Measurements from ENCODE around the gene RIN1.

The RIN1 gene

DNA sequence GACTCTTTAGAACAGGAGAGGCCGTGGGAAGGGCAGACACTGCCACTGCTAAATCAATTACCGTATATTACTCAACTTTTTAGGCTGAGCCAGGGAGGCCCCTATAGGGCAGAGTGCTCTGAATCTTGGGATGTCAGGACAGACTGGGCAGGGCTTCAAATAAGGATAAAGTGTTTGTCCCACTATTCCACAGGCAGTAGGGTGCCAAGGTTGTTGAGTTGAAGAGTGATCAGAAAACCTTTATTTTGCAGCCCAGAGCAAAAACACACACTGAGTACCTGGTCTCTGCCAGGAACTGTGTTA, 12.8 kb upstream of the RIN1 start:
- no peak overlapping the region for H3K4me3 ChIP-seq (ENCODE audit: low read depth, low read length)
- H3K27ac ChIP-seq (ENCODE audit: low read depth, low read length): no peak overlapping the region
- H3K27me3 ChIP-seq (ENCODE audit: control insufficient read depth, insufficient read depth, low read length): peaks cover 8% of the 10 kb centered on the region; the same call in 1 of the 2 replicates
- no peak overlapping the region for H3K9ac ChIP-seq (ENCODE audit: low read length)
- H3K36me3 ChIP-seq (ENCODE audit: control insufficient read depth, insufficient read depth, low read length): peaks cover 3% of the 10 kb centered on the region; the same call in 1 of the 2 replicates
- H3K9me3 ChIP-seq (ENCODE audit: control insufficient read depth, insufficient read depth, low read depth, low read length): no peaks in the 10 kb centered on the region
- peaks cover 9% of the 10 kb centered on the region for H3K4me1 ChIP-seq (ENCODE audit: control insufficient read depth, insufficient read depth, low read length)

DNA sequence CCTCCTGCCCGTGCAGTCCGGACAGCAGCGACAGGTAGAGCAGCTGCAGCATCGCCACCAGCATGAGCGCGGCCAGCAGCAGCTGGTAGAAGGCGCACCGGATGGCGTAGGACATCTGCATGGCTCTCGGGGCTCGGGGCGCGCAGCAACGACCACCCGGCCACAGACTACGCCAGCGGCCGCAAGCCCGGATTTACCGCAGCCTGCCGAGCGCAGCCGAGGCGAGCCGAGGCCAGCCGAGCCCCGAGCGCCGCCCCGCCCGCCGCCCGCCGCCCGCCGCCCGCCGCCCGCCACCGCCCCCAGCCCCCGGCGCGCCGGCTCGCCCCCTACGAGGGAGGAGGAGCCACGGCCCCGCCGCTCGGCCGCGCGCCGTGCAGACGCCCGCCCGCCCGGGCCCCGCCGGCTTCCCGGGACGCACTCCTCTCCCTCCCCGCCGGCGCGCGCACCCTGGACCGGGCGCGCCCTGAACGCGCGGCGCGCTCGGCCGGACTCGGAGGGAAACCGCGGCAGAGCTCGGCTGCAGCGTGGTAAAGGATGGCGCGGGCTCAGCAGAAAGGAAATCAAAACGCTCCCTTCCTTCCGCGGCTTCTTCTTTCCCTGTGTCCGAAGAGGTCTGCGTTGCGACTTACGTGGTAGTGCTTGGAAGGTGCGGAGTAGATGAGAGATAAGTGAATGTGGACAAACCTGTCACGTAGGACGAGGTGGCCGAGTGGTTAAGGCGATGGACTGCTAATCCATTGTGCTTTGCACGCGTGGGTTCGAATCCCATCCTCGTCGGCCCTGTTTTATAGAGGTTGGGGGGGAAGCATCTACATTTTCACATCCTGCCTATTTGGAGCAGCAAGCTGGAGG, 11.4 kb upstream of the RIN1 start, which contains the start of gene B4GAT1:
Gene B4GAT1, minus strand, starts transcription at position 205 of the 852 bp plus-strand sequence. Its CDS starts 84 bp downstream, at position 121.
- Histone ChIP-seq H3K27me3 (ENCODE audit: control insufficient read depth, insufficient read depth, low read length) (peaks cover 8% of the 10 kb centered on the region; the same call in 1 of the 2 replicates), H3K4me1 (ENCODE audit: control insufficient read depth, insufficient read depth, low read length) (peaks cover 12% of the 10 kb centered on the region), H3K4me3 (ENCODE audit: low read depth, low read length) (peak within 1 kb of the TSS; percentile 100), H3K9ac (ENCODE audit: low read length) (peak within 1 kb of the TSS; percentile 88), H3K27ac (ENCODE audit: low read depth, low read length) (no peak within 1 kb of the TSS), H3K36me3 (ENCODE audit: control insufficient read depth, insufficient read depth, low read length) (no peaks in the 10 kb centered on the region), H3K9me3 (ENCODE audit: control insufficient read depth, insufficient read depth, low read depth, low read length) (no peaks in the 10 kb centered on the region)

DNA sequence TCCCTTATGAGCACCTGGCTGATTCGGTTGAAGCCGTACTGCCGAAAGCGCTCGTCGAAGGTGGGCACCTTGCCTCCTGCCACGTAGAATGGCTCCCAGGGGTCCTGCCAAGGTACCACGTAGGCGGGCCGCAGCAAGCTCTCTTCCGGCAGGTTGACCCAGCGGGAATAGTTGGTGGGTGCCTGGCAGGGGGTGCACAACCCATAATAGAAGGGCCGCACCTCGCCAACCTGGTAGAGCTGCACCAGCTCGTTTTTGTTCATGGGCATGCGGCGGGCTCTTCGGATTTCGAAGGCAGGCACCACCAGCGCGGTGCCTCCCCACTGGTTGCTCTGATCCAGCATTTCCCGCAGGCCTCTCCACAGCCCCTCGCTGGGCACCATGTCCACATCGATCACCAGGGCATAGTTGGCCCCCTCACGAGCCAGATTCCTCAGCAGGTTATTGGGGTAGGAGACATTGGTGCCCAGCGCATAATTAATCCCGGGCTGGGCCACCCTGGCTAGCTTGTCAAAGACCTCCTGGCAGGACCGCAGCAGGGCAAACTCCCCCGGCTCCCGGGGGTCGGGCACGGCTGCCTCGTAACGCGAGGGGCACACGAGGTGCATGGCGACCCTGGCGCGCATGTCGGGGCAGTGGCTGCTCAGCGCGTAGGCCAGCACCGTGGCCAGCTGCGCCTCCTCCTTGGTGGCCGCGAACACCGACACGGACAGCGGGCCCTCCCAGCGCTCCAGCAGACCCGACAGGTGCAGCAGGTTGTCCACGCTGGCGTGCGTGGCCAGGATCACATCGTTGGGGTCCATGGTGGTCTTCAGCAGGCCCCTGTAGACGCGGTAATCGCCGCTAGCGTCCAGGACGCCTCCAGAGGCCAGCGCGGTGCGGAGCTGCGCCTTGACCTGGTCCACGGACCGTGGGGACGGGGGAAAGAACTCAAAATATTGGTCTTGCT, 10.5 kb upstream of the RIN1 start:
- Histone ChIP-seq H3K4me3 (ENCODE audit: low read depth, low read length) (peak overlapping the region; percentile 100), H3K9ac (ENCODE audit: low read length) (peak overlapping the region; percentile 88), H3K27ac (ENCODE audit: low read depth, low read length) (no peak overlapping the region), H3K9me3 (ENCODE audit: control insufficient read depth, insufficient read depth, low read depth, low read length) (no peaks in the 10 kb centered on the region), H3K4me1 (ENCODE audit: control insufficient read depth, insufficient read depth, low read length) (peaks cover 12% of the 10 kb centered on the region), H3K27me3 (ENCODE audit: control insufficient read depth, insufficient read depth, low read length) (peaks cover 8% of the 10 kb centered on the region; the same call in 1 of the 2 replicates), H3K36me3 (ENCODE audit: control insufficient read depth, insufficient read depth, low read length) (peaks cover 4% of the 10 kb centered on the region)

DNA sequence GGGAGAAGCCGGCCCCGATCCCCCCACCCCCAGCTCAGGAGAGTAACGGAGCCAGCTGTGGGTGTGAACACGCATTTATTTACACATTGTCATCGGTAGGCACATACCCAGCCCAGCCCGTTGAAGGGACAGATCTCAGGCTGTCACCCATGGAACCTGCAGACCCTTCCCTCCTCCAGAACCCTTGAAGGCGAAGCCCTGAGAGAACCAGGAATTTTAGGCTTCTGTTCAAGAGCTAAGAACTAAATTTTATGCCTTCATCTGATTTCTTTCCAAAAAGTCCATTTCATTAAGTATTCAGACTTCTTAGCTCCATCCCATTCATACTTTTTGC, 9.0 kb upstream of the RIN1 start:
- peaks cover 19% of the 10 kb centered on the region for H3K36me3 ChIP-seq (ENCODE audit: control insufficient read depth, insufficient read depth, low read length)
- peak overlapping the region; percentile 97 for H3K4me3 ChIP-seq (ENCODE audit: low read depth, low read length)
- no peak overlapping the region for H3K9ac ChIP-seq (ENCODE audit: low read length)
- no peak overlapping the region for H3K27ac ChIP-seq (ENCODE audit: low read depth, low read length)
- H3K27me3 ChIP-seq (ENCODE audit: control insufficient read depth, insufficient read depth, low read length): peaks cover 8% of the 10 kb centered on the region; the same call in 1 of the 2 replicates
- peaks cover 12% of the 10 kb centered on the region for H3K4me1 ChIP-seq (ENCODE audit: control insufficient read depth, insufficient read depth, low read length)
- H3K9me3 ChIP-seq (ENCODE audit: control insufficient read depth, insufficient read depth, low read depth, low read length): no peaks in the 10 kb centered on the region

DNA sequence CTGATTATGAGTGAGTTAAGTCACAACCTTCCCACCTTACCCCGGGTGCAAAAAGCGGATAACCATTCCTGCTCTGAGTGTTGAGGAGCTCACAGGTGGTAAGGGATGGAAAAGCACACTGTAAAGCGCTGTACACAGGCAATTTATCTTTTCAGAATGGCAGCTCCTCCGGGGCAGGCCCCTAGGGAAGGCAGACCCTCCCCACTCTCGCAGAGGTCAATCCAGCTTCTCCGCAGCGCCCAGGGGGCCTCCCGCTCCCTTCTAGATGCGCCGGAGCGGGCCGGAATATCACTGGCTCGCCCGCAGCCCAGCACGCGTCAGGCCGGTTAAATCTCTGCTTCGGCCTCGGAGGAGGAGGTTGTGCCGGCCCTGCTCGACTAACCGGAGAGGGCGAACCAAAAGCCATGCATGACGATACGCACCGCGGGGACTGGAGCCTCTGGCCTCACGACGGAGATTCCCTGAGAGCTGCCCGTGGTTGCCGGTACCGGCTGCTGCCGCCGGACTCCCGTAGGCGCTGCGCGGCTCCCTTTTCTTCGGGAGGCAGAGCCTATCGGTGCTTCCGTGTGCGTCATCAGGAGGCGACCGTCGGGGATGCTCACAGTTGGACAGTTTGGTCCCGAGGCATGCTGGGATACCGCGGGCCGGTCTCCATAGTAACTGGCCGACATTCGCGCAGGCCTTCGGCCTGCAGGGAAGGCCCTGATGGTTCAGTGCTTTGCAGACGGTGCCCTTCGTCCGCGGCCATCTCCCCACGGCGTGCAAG, 8.5 kb upstream of the RIN1 start, which contains the start of gene BRMS1:
Gene BRMS1, minus strand, starts transcription at position 555 of the 766 bp plus-strand sequence. CDS start 2,870 bp downstream, outside the sequence.
- Histone ChIP-seq H3K27me3 (ENCODE audit: control insufficient read depth, insufficient read depth, low read length) (peaks cover 8% of the 10 kb centered on the region; the same call in 1 of the 2 replicates), H3K9ac (ENCODE audit: low read length) (peak within 1 kb of the TSS; percentile 88), H3K9me3 (ENCODE audit: control insufficient read depth, insufficient read depth, low read depth, low read length) (no peaks in the 10 kb centered on the region), H3K4me3 (ENCODE audit: low read depth, low read length) (peak within 1 kb of the TSS; percentile 97), H3K27ac (ENCODE audit: low read depth, low read length) (peak within 1 kb of the TSS; percentile 54; the same call in 1 of the 2 replicates), H3K4me1 (ENCODE audit: control insufficient read depth, insufficient read depth, low read length) (peaks cover 12% of the 10 kb centered on the region), H3K36me3 (ENCODE audit: control insufficient read depth, insufficient read depth, low read length) (peaks cover 24% of the 10 kb centered on the region)

DNA sequence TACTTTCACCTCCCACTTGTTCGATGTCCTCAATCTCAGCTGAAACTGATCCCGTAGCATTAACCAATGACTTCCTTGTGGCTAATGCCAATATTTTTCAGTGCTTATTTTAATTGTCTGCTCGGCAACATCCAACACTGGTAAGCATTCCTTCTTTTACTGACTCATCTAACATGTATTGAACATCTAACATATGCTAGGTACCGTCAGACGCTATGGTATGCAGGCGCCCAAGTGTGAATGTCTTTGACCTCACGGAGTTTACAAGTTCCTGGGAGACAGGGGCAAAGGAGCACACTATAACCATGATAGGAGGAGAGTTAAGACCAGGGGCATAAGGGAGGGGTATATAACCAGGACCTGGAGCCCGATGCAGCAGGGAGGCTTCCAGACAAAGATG, 6.9 kb upstream of the RIN1 start:
- Histone ChIP-seq H3K4me1 (ENCODE audit: control insufficient read depth, insufficient read depth, low read length) (peaks cover 12% of the 10 kb centered on the region), H3K9ac (ENCODE audit: low read length) (no peak overlapping the region)

DNA sequence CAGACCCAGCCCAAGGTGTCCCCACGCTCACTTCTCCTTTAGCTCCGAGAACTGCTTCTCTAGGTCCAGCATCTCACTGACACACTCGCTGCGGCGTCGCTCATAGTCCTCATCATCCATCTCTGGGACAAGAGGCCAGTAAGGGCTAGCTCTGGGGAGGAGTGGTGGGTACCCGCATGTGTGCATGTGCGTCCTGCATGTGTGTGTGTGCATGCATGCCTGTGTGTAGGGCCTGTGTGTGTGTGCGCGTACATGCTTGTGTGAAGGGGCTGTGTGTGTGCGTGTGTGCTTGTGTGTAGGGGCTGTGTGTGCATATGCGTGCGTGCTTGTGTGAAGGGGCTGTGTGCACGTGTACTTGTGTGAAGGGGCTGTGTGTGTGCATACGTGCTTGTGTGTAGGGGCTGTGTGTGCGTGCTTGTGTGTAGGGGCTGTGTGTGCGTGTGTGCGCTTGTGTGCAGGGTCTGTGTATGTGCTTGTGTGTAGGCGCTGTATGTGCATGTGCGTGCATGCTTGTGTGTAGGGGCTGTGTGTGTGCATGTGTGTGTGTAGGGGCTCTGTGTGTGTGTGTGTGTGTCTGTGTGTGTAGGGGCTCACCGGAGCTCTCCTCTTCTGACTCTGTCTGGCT, 5.4 kb upstream of the RIN1 start:
- Histone ChIP-seq H3K9me3 (ENCODE audit: control insufficient read depth, insufficient read depth, low read depth, low read length) (no peaks in the 10 kb centered on the region), H3K4me1 (ENCODE audit: control insufficient read depth, insufficient read depth, low read length) (peaks cover 17% of the 10 kb centered on the region), H3K4me3 (ENCODE audit: low read depth, low read length) (no peak overlapping the region), H3K27ac (ENCODE audit: low read depth, low read length) (no peak overlapping the region), H3K27me3 (ENCODE audit: control insufficient read depth, insufficient read depth, low read length) (0 out of 2 replicates have a peak, but pooled peaks cover under 1% of the 10 kb centered on the region), H3K36me3 (ENCODE audit: control insufficient read depth, insufficient read depth, low read length) (peaks cover 50% of the 10 kb centered on the region), H3K9ac (ENCODE audit: low read length) (no peak overlapping the region)

More for the DNA sequence above, 6.9 kb upstream of the RIN1 start:
- peaks cover 37% of the 10 kb centered on the region for H3K36me3 ChIP-seq (ENCODE audit: control insufficient read depth, insufficient read depth, low read length)
- H3K4me3 ChIP-seq (ENCODE audit: low read depth, low read length): no peak overlapping the region
- H3K9me3 ChIP-seq (ENCODE audit: control insufficient read depth, insufficient read depth, low read depth, low read length): no peaks in the 10 kb centered on the region
- H3K27me3 ChIP-seq (ENCODE audit: control insufficient read depth, insufficient read depth, low read length): peaks cover 8% of the 10 kb centered on the region; the same call in 1 of the 2 replicates
- H3K27ac ChIP-seq (ENCODE audit: low read depth, low read length): no peak overlapping the region

DNA sequence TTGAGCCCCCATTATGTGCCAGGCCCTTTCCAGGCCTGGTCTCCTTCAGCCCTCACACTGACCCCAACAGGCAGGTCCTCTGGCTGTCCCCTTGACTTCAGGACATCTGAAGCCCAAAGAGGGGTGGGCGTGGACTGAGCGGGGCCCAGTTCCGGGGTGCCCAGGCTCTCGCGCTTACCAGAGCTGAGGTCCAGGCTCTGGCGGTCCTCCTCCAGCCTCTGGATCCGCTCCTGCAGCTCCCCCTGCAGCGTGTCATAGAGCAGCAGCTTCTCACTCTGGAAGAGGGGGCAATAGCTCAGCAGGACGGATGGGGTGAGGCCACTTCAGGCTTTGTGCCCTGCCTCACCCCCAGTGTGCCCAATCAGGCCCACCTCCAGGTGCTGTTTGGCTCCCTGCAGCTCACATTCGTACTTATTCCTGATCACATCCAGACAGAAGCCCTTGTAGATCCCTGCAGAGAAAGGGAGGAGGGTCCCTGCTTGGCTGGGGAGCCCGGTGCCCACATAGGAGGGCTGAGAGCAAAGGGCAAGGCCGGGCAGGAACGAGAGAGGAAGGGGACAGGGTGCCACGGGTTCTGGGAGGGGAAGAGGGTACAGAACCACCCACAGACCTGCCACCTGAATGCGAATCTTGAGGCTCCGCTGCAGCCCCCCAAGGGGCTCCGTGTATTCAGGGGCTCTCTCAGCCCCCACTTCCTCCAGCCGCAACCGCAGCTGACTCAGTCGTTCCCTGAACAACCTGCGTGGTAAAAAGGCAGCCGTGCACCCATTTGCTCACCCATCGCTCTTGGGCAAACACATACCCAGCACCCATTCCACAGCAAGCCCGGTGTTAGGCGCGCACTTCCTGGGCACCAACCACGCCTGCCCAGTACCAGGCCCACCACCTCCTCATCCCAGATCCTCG, 4.6 kb upstream of the RIN1 start:
- H3K27me3 ChIP-seq (ENCODE audit: control insufficient read depth, insufficient read depth, low read length): no peaks in the 10 kb centered on the region
- H3K9ac ChIP-seq (ENCODE audit: low read length): no peak overlapping the region
- H3K4me1 ChIP-seq (ENCODE audit: control insufficient read depth, insufficient read depth, low read length): peaks cover 24% of the 10 kb centered on the region
- no peaks in the 10 kb centered on the region for H3K9me3 ChIP-seq (ENCODE audit: control insufficient read depth, insufficient read depth, low read depth, low read length)
- peaks cover 50% of the 10 kb centered on the region for H3K36me3 ChIP-seq (ENCODE audit: control insufficient read depth, insufficient read depth, low read length)
- no peak overlapping the region for H3K27ac ChIP-seq (ENCODE audit: low read depth, low read length)
- no peak overlapping the region for H3K4me3 ChIP-seq (ENCODE audit: low read depth, low read length)

DNA sequence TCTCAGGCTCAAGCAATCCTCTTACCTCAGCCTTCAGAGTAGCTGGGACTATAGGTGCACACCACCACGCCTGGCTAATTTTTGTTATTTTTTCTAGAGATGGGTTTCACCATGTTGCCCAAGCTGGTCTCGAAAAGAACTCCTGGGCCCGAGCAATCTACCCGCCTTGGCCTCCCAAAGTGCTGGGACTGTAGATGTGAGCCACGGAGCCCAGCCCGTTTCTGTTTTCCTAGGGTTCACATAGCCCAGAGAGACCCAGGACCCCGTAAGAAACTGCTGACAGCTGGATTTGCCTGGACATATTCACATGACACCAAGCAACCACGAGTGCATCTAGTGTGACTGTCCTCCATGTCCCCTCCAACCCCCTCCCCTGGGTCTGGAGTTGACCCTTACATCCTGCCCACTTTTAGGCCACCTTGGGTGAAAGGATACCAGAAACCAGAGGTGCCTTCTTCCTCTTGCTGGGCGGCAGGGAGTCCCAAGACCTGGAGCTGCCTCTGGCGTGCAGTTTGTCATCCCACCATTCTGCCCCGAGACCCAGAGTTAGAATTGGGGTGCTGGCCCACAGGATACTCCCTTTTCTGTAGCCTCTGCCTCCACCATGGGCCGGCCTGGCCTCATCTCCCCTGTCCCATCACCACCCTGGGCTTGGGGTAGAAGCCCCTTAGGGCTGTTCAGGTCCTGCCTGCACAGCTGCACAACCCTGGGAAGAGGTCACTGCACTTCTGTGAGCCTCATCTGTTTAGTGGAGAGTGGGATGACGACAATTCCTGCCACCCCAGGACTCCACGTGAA, 3.7 kb upstream of the RIN1 start:
- H3K36me3 ChIP-seq (ENCODE audit: control insufficient read depth, insufficient read depth, low read length): peaks cover 50% of the 10 kb centered on the region
- no peaks in the 10 kb centered on the region for H3K9me3 ChIP-seq (ENCODE audit: control insufficient read depth, insufficient read depth, low read depth, low read length)
- no peak overlapping the region for H3K9ac ChIP-seq (ENCODE audit: low read length)
- no peak overlapping the region for H3K4me3 ChIP-seq (ENCODE audit: low read depth, low read length)
- H3K27me3 ChIP-seq (ENCODE audit: control insufficient read depth, insufficient read depth, low read length): no peaks in the 10 kb centered on the region
- H3K27ac ChIP-seq (ENCODE audit: low read depth, low read length): no peak overlapping the region
- H3K4me1 ChIP-seq (ENCODE audit: control insufficient read depth, insufficient read depth, low read length): peaks cover 26% of the 10 kb centered on the region
